Heart left ventricle (tissue), 16 donors: ENCODE measurements around the gene SCML1. TPM values are rescaled to one million over a fixed set of nuclear protein-coding genes. Genes with fewer than 3 reads are reported as not detected.

Experiments
- ATAC-seq, 4 donors: fragments of 200-7000 bp; cut with Tn5 transposase; one replicate each; pipeline ENCODE4 v1.9.1; 2020 to 2022; ENCODE audit warnings: moderate library complexity in 4 of 4, mild to moderate bottlenecking in 3 of 4, moderate number of reproducible peaks in 1 of 4
- DNase-seq, 5 donors: peaks; one replicate each; pipeline ENCODE4 v3.0.0-alpha.2; 2020
- H3K27ac ChIP-seq, 12 donors: fragments of 200-600 bp; sonication (generic) in 4 of 12; one replicate each; pipeline versions ENCODE4 v1.5.0 to v1.8.0; 2016 to 2022; ENCODE audit warnings: mild to moderate bottlenecking in 2 of 12
- H3K27me3 ChIP-seq, 9 donors: fragments of 200-600 bp; sonication (generic) in 2 of 9; one replicate each; pipeline versions ENCODE4 v1.5.1 to v1.8.0; 2016 to 2022; ENCODE audit warnings: mild to moderate bottlenecking in 3 of 9
- H3K36me3 ChIP-seq, 9 donors: fragments of 200-600 bp; sonication (generic) in 2 of 9; one replicate each; pipeline versions ENCODE4 v1.5.0 to v1.8.0; 2018 to 2022; ENCODE audit warnings: mild to moderate bottlenecking in 2 of 9
- H3K4me1 ChIP-seq, 12 donors: fragments of 200-600 bp; sonication (generic) in 4 of 12; one replicate each; pipeline versions ENCODE4 v1.5.0 to v1.8.0; 2016 to 2022; ENCODE audit warnings: mild to moderate bottlenecking in 3 of 12
- H3K4me3 ChIP-seq, 12 donors: fragments of 200-600 bp; sonication (generic) in 4 of 12; one replicate each; pipeline versions ENCODE4 v1.5.0 to v1.8.0; 2017 to 2022; ENCODE audit warnings: mild to moderate bottlenecking in 9 of 12, moderate library complexity in 4 of 12
- H3K9me3 ChIP-seq, 12 donors: fragments of 200-600 bp; sonication (generic) in 4 of 12; one replicate each; pipeline versions ENCODE4 v1.5.0 to v1.8.0; 2016 to 2022; ENCODE audit warnings: mild to moderate bottlenecking in 1 of 12
- POLR2A ChIP-seq, 2 donors: fragments of 450-650 bp; IDR thresholded peaks; one replicate each; pipeline ENCODE4 v1.6.1; 2017; ENCODE audit warnings: antibody characterized with exemption in 2 of 2, mild to moderate bottlenecking in 2 of 2, moderate library complexity in 2 of 2
- WGBS, 4 donors: extraction: QIAGEN DNeasy Blood & Tissue Kit in 2 of 4; methylation state at CpG; one replicate each; pipeline versions ENCODE4 v1.1.5 to v1.1.7; 2013 to 2018; 5-methylcytosine and 5-hydroxymethylcytosine counted together
- intact Hi-C, 10 donors: fragments of 100-400 bp; cut with DNase I; formaldehyde crosslinking; loops; one replicate each; pipeline versions ENCODE4 v1.11.1 to v1.14.2; 2022
- polyA plus RNA-seq, 2 donors: library from polyadenylated mRNA; stranded (reverse); fragments of 200-250 nt; gene quantifications; one replicate each; pipeline ENCODE4 v1.2.3, GENCODE V29; 2013
- total RNA-seq, 9 donors: library from RNA; depleted of rRNA in 2 of 9; stranded (reverse); fragments of >200 nt in 2 of 9; fragmentation: NEBNext Ultra II Directional in 3 of 9; extraction: Animal tissue kit (Norgen Biotek cat#: 25700) in 3 of 9; gene quantifications; one replicate each; pipeline versions ENCODE4 v1.1.0 to v1.2.4, GENCODE V29; 2016 to 2023
- TF ChIP-seq, protein P1 (sequence below), 12 donors: fragments of 200-600 bp; sonication (generic) in 4 of 12; IDR thresholded peaks; one replicate each; pipeline versions ENCODE4 v1.5.0 to v1.8.0; 2018 to 2022; ENCODE audit warnings: antibody characterized with exemption in 12 of 12, mild to moderate bottlenecking in 5 of 12
- donor health status: ischemic (EF 13 %, LVEDD 7.1; RV severe dilation, severe dysfunction).
- donor health status: healthy with polysubstance abuse.
- donor health status: DM: no; HTN: yes; CAD: no.
- donor health status: DM: no; HTN: no; CAD: no.
- donor health status: ischemic (EF 25% LVEDD 6.9; RV normal size, moderate dysfunction).
- donor health status: ischemic (EF 25% LVEDD 5.7; RV mildly dilated, moderate dysfunction).
- donor health status: healthy.
- donor health status: DM: yes; HTN: yes; CAD: no.
- donor health status: ischemic (EF 35%, LVEDD 5.7; RV mildly dilated, moderate dysfunction).
- donor health status: nonischemic (EF 11% LVEDD 7.7; RV severe dilation, severe dysfunction).
- donor health status: DM: yes; HTN: yes; CAD: no.
- donor health status: PGD.
- donor health status: ischemic (EF 29% LVEDD 5.4; RV normal size, mild dysfunction).
- donor health status: nonischemic (EF 23%, LVEDD 6.1; RV moderate dilation, normal function).

Gene SCML1
- total and polyA plus RNA-seq, 11 donors: 4.1 to 9.9 (median 7.2) TPM

- no peak overlapping the region for H3K27ac ChIP-seq
- ATAC-seq (no peak), DNase-seq (no peak)
- H3K9me3 ChIP-seq: no peaks in the 10 kb centered on the region
- TF ChIP-seq, protein P1, sequence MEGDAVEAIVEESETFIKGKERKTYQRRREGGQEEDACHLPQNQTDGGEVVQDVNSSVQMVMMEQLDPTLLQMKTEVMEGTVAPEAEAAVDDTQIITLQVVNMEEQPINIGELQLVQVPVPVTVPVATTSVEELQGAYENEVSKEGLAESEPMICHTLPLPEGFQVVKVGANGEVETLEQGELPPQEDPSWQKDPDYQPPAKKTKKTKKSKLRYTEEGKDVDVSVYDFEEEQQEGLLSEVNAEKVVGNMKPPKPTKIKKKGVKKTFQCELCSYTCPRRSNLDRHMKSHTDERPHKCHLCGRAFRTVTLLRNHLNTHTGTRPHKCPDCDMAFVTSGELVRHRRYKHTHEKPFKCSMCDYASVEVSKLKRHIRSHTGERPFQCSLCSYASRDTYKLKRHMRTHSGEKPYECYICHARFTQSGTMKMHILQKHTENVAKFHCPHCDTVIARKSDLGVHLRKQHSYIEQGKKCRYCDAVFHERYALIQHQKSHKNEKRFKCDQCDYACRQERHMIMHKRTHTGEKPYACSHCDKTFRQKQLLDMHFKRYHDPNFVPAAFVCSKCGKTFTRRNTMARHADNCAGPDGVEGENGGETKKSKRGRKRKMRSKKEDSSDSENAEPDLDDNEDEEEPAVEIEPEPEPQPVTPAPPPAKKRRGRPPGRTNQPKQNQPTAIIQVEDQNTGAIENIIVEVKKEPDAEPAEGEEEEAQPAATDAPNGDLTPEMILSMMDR (IDR thresholded peaks at IDR 0.05): no peak
- no peak for TF ChIP-seq POLR2A (IDR thresholded peaks at IDR 0.05)
- no peaks in the 10 kb centered on the region for H3K27me3 ChIP-seq
- WGBS, 4 donors: 63 to 80% (median 68%) methylated on average over 2 of the region's 2 CpGs
- H3K4me3 ChIP-seq: no peak overlapping the region
- H3K4me1 ChIP-seq: no peaks in the 10 kb centered on the region
- peaks cover 0 to 14% (median 4%) of the 10 kb centered on the region in 9 donors for H3K36me3 ChIP-seq
- intact Hi-C loops: no loop called here
Measured at GRCh38 chrX:17758382-17758781, 21.1 kb downstream of the SCML1 start.

GRCh38 chrX:17759990-17760389 is 22.7 kb downstream of the SCML1 start:
- H3K27me3 ChIP-seq: no peaks in the 10 kb centered on the region
- no peak for ATAC-seq
- no peak overlapping the region for H3K27ac ChIP-seq
- TF ChIP-seq POLR2A (IDR thresholded peaks at IDR 0.05): no peak
- no peak overlapping the region for H3K4me3 ChIP-seq
- H3K36me3 ChIP-seq: no peaks in the 10 kb centered on the region
- intact Hi-C loops: no loop called here
- no peak for DNase-seq
- 75 to 93% (median 82%) methylated on average over 1 of the region's 1 CpG for WGBS, 4 donors
- no peaks in the 10 kb centered on the region for H3K9me3 ChIP-seq
- H3K4me1 ChIP-seq: no peaks in the 10 kb centered on the region

DNA sequence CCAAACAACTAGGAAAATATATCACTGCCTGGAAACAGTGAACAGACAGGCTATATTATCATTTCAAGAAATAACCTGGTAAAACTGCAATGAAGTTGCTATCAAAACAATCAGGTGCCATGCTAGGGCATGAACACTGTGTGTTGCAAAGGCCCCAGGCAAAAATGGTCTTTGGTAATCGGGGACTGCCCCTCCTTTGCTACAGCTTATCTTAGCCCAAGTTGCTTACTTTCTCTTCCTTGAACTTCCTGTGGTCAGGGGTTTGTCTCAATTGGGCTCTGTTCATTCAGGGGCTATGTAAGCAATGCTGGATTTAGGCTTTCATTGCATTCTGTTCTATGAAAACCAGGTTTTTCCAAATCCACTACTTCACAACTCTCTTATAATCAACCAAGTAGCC is 30.4 kb downstream of the SCML1 start:
- ATAC-seq (no peak), DNase-seq (no peak)
- peaks cover 0 to 10% (median 0%) of the 10 kb centered on the region in 9 donors for H3K27me3 ChIP-seq
- intact Hi-C loops: no loop called here
- 29 to 76% (median 42%) methylated on average over 1 of the region's 1 CpG for WGBS, 4 donors
- no peak overlapping the region for H3K27ac ChIP-seq
- no peak overlapping the region for H3K4me3 ChIP-seq
- H3K4me1 ChIP-seq: no peaks in the 10 kb centered on the region
- no peaks in the 10 kb centered on the region for H3K36me3 ChIP-seq
- TF ChIP-seq POLR2A (IDR thresholded peaks at IDR 0.05): no peak
- TF ChIP-seq, protein P1 (IDR thresholded peaks at IDR 0.05): no peak
- H3K9me3 ChIP-seq: no peaks in the 10 kb centered on the region

DNA sequence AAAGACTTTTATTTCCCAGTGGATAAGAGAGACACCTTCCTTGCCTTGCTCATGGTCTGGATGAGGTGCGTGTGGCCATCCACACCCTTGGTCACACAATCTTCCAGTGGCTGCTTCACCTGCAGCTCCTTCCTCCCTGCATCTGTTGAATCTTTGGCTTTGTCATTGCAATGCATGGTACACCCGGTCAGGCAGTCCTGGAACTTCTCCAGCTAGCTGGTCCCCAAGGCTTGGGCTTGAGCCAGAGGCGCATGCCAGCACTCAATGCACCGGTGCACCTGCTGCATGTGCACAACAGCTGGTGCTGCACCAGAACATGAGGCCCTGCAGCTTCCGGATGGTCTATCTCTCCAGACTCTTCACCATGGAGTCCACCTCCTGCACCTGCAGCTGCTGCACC is 31.7 kb downstream of the SCML1 start:
- Histone ChIP-seq H3K36me3 (no peaks in the 10 kb centered on the region), H3K4me3 (no peak overlapping the region), H3K9me3 (no peaks in the 10 kb centered on the region), H3K4me1 (no peaks in the 10 kb centered on the region), H3K27me3 (peaks cover 0 to 23% (median 0%) of the 10 kb centered on the region in 9 donors), H3K27ac (no peak overlapping the region)
- DNase-seq (no peak), ATAC-seq (no peak)
- TF ChIP-seq, protein P1 (IDR thresholded peaks at IDR 0.05): no peak
- no peak for TF ChIP-seq POLR2A (IDR thresholded peaks at IDR 0.05)
- WGBS, 4 donors: 68 to 76% (median 75%) methylated on average over 5 of the region's 5 CpGs
- intact Hi-C loops: no loop called here

- Histone ChIP-seq H3K27ac (no peak overlapping the region), H3K4me3 (no peak overlapping the region), H3K36me3 (no peaks in the 10 kb centered on the region), H3K27me3 (peaks cover 0 to 23% (median 0%) of the 10 kb centered on the region in 9 donors), H3K4me1 (no peaks in the 10 kb centered on the region), H3K9me3 (no peaks in the 10 kb centered on the region)
- WGBS, 4 donors: 44 to 64% (median 54%) methylated on average over 3 of the region's 3 CpGs
- intact Hi-C loops: loop anchor here in 1 of 10 donors (10.0 kb wide), 1 partner anchor 445 kb away; no protein-coding TSS in a partner anchor
- ATAC-seq (no peak), DNase-seq (no peak)
- TF ChIP-seq, protein P1 (IDR thresholded peaks at IDR 0.05): no peak
- TF ChIP-seq POLR2A (IDR thresholded peaks at IDR 0.05): no peak
Measured at GRCh38 chrX:17769701-17770269, 32.5 kb downstream of the SCML1 start.
